ENCODE data around the gene MCOLN3. TPM values are rescaled to one million over a fixed set of nuclear protein-coding genes. Genes with fewer than 3 reads are reported as not detected.

MCOLN3 gene
- total and polyA plus RNA-seq, 3 experiments from 2014 or later, result 0.29 to 0.50 (median 0.47) TPM

DNA sequence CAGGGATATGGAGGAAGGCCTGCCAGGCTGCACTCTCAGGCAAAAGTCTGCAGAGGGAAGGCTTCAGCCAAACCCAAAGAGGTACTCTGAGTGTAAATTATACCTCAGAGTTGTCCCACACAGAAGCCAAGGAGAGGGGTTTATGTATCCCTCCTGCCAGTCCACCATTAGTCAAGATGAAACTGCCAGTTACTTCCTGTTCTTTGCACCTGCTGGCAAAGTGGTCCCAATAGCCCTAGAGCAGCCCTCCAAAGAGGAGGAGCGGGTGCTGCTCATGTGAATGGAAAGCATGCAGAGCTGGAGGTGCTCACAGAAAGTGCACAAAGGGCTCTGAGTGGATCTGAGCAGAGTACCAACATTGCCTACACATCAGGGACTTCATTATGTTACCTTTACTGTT lies 37.1 kb upstream of the MCOLN3 start:
- ChIA-PET CTCF (no interaction called here), POLR2A (no interaction called here)
- no peak overlapping the region for H3K27ac Mint-ChIP-seq
- no peaks in the 10 kb centered on the region for H3K9me3 Mint-ChIP-seq
- no peaks in the 10 kb centered on the region for H3K27me3 ChIP-seq (ENCODE audit: insufficient read depth, low read length, poor library complexity, severe bottlenecking)
- no peak overlapping the region for H3K27ac ChIP-seq (ENCODE audit: low read depth, low read length)
- H3K9me3 ChIP-seq (ENCODE audit: low read length), result no peaks in the 10 kb centered on the region
- peaks cover 0 to 4% (median 0%) of the 10 kb centered on the region in 3 donors for H3K4me1 Mint-ChIP-seq
- peaks cover 2 to 4% (median 3%) of the 10 kb centered on the region in 3 donors for H3K36me3 Mint-ChIP-seq
- no peak overlapping the region for H3K4me3 Mint-ChIP-seq
- H3K27me3 Mint-ChIP-seq, result peaks cover 0 to 6% of the 10 kb centered on the region in 2 donors
- H3K4me3 ChIP-seq (ENCODE audit: low read length), result no peak overlapping the region
- no peaks in the 10 kb centered on the region for H3K36me3 ChIP-seq (ENCODE audit: insufficient read depth, low read length)
- H3K4me1 ChIP-seq (ENCODE audit: insufficient read depth, low read length), result no peaks in the 10 kb centered on the region
- no peak for DNase-seq

- H3K27ac ChIP-seq (ENCODE audit: low read depth, low read length), result no peak overlapping the region
- H3K4me1 ChIP-seq (ENCODE audit: insufficient read depth, low read length), result no peaks in the 10 kb centered on the region
- POLR2A ChIA-PET, result no interaction called here
- no peaks in the 10 kb centered on the region for H3K36me3 ChIP-seq (ENCODE audit: insufficient read depth, low read length)
- H3K9me3 ChIP-seq (ENCODE audit: low read length), result no peaks in the 10 kb centered on the region
- Mint-ChIP-seq H3K36me3 (peaks cover 4 to 7% (median 6%) of the 10 kb centered on the region in 3 donors), H3K4me3 (no peak overlapping the region), H3K9me3 (peaks cover 0 to 6% (median 4%) of the 10 kb centered on the region in 5 donors), H3K4me1 (peaks cover 0 to 6% (median 0%) of the 10 kb centered on the region in 3 donors), H3K27ac (no peak overlapping the region), H3K27me3 (peaks cover 0 to 8% of the 10 kb centered on the region in 2 donors)
- CTCF ChIA-PET, result no interaction called here
- DNase-seq, result no peak
- no peak overlapping the region for H3K4me3 ChIP-seq (ENCODE audit: low read length)
- no peaks in the 10 kb centered on the region for H3K27me3 ChIP-seq (ENCODE audit: insufficient read depth, low read length, poor library complexity, severe bottlenecking)
Observed at GRCh38 chr1:85078903-85079302, 30.6 kb upstream of the MCOLN3 start.

GRCh38 chr1:85074365-85074964 lies 26.2 kb upstream of the MCOLN3 start:
- Mint-ChIP-seq H3K36me3 (peaks cover 0 to 4% (median 3%) of the 10 kb centered on the region in 3 donors), H3K27me3 (peaks cover 2 to 3% of the 10 kb centered on the region in 2 donors), H3K4me3 (no peak overlapping the region), H3K4me1 (peaks cover 0 to 6% (median 0%) of the 10 kb centered on the region in 3 donors), H3K27ac (no peak overlapping the region), H3K9me3 (peaks cover 0 to 10% (median 4%) of the 10 kb centered on the region in 5 donors)
- no peak for DNase-seq
- H3K9me3 ChIP-seq (ENCODE audit: low read length), result no peaks in the 10 kb centered on the region
- H3K36me3 ChIP-seq (ENCODE audit: insufficient read depth, low read length), result no peaks in the 10 kb centered on the region
- ChIA-PET CTCF (no interaction called here), POLR2A (no interaction called here)
- no peaks in the 10 kb centered on the region for H3K4me1 ChIP-seq (ENCODE audit: insufficient read depth, low read length)
- H3K27me3 ChIP-seq (ENCODE audit: insufficient read depth, low read length, poor library complexity, severe bottlenecking), result no peaks in the 10 kb centered on the region
- H3K4me3 ChIP-seq (ENCODE audit: low read length), result no peak overlapping the region
- H3K27ac ChIP-seq (ENCODE audit: low read depth, low read length), result no peak overlapping the region

- H3K9me3 ChIP-seq (ENCODE audit: low read length), result no peaks in the 10 kb centered on the region
- Mint-ChIP-seq H3K4me1 (peaks cover 0 to 6% (median 0%) of the 10 kb centered on the region in 3 donors), H3K27ac (no peak overlapping the region), H3K36me3 (peaks cover 0 to 4% (median 0%) of the 10 kb centered on the region in 3 donors), H3K27me3 (peaks cover 11 to 13% of the 10 kb centered on the region in 2 donors), H3K4me3 (no peak overlapping the region), H3K9me3 (peaks cover 0 to 10% (median 4%) of the 10 kb centered on the region in 5 donors)
- no peak overlapping the region for H3K27ac ChIP-seq (ENCODE audit: low read depth, low read length)
- ChIA-PET CTCF (no interaction called here), POLR2A (no interaction called here)
- H3K36me3 ChIP-seq (ENCODE audit: insufficient read depth, low read length), result no peaks in the 10 kb centered on the region
- H3K4me1 ChIP-seq (ENCODE audit: insufficient read depth, low read length), result no peaks in the 10 kb centered on the region
- H3K27me3 ChIP-seq (ENCODE audit: insufficient read depth, low read length, poor library complexity, severe bottlenecking), result no peaks in the 10 kb centered on the region
- no peak overlapping the region for H3K4me3 ChIP-seq (ENCODE audit: low read length)
- DNase-seq, result no peak
Observed at GRCh38 chr1:85070972-85071492, 22.7 kb upstream of the MCOLN3 start.

DNA sequence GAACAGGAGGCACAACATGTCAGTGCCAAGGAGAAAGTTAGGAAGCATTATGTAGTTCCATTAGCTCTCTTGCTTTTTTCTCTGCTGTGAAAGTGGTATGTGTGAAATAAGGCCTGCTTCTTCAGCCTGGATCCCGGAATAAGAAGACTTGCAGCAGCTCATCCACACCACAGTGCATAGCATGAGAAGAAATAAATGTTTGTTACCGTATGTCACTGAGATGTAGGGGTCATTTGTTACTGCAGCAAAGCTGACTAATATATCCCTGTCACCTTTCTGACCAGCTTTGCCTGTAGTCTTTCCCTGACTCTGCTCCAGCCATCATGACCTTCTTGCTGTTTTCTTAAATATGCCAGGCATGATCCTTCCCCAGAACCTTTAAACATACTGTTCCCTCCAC lies 20.5 kb upstream of the MCOLN3 start:
- Histone ChIP-seq H3K9me3 (ENCODE audit: low read length) (no peaks in the 10 kb centered on the region), H3K27me3 (ENCODE audit: insufficient read depth, low read length, poor library complexity, severe bottlenecking) (no peaks in the 10 kb centered on the region), H3K27ac (ENCODE audit: low read depth, low read length) (no peak overlapping the region), H3K36me3 (ENCODE audit: insufficient read depth, low read length) (no peaks in the 10 kb centered on the region), H3K4me3 (ENCODE audit: low read length) (no peak overlapping the region), H3K4me1 (ENCODE audit: insufficient read depth, low read length) (no peaks in the 10 kb centered on the region)
- CTCF ChIA-PET, result no interaction called here
- Mint-ChIP-seq H3K27me3 (peaks cover 11 to 12% of the 10 kb centered on the region in 2 donors), H3K9me3 (peaks cover 0 to 3% (median 0%) of the 10 kb centered on the region in 5 donors), H3K36me3 (no peaks in the 10 kb centered on the region), H3K4me3 (no peak overlapping the region), H3K4me1 (no peaks in the 10 kb centered on the region), H3K27ac (no peak overlapping the region)
- POLR2A ChIA-PET, result no interaction called here
- no peak for DNase-seq

DNA sequence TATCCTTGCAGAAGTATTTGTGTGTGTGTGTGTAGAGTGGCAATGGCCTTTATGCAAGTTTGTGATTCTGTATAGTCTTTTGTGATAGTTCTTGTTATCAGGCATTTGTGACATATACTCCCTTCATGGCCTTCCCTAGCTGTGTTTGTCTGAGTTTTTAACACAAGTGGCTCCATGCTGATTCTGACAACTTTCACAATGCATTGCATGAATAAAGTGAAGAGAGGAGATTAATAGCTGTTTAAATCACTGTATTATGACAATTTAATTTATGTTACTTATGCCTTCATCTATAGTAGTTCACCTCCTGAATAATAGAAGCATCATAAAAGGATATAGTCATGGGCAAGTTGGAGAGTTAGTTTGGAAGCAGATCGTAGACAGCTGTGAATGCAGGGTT lies 17.2 kb upstream of the MCOLN3 start:
- no peak for DNase-seq
- Mint-ChIP-seq H3K4me1 (peaks cover 13 to 15% (median 14%) of the 10 kb centered on the region in 3 donors), H3K27ac (no peak overlapping the region), H3K9me3 (no peaks in the 10 kb centered on the region), H3K27me3 (peaks cover 13 to 18% of the 10 kb centered on the region in 2 donors), H3K4me3 (no peak overlapping the region), H3K36me3 (peaks cover 0 to under 1% (median 0%) of the 10 kb centered on the region in 3 donors)
- Histone ChIP-seq H3K4me3 (ENCODE audit: low read length) (no peak overlapping the region), H3K27ac (ENCODE audit: low read depth, low read length) (no peak overlapping the region), H3K36me3 (ENCODE audit: insufficient read depth, low read length) (no peaks in the 10 kb centered on the region), H3K4me1 (ENCODE audit: insufficient read depth, low read length) (peaks cover 11% of the 10 kb centered on the region), H3K27me3 (ENCODE audit: insufficient read depth, low read length, poor library complexity, severe bottlenecking) (no peaks in the 10 kb centered on the region), H3K9me3 (ENCODE audit: low read length) (no peaks in the 10 kb centered on the region)
- CTCF ChIA-PET, result interaction anchor here (0.9 to 2.7 kb wide), 2 partner anchors 17 to 121 kb away, joined by 3 to 9 read pairs; partner anchors contain the start of gene MCOLN3
- POLR2A ChIA-PET, result no interaction called here

GRCh38 chr1:85062425-85063026 lies 14.2 kb upstream of the MCOLN3 start:
- Mint-ChIP-seq H3K4me1 (peaks cover 13 to 15% (median 14%) of the 10 kb centered on the region in 3 donors), H3K36me3 (peaks cover 0 to 1% (median 0%) of the 10 kb centered on the region in 3 donors), H3K27ac (peak overlapping the region in 7 of 8 donors; percentile 8 to 89 (median 35)), H3K9me3 (no peaks in the 10 kb centered on the region), H3K4me3 (peak overlapping the region; percentile 54 to 90 (median 84)), H3K27me3 (peaks cover 5 to 16% of the 10 kb centered on the region in 2 donors)
- Histone ChIP-seq H3K4me3 (ENCODE audit: low read length) (peak overlapping the region; percentile 64), H3K9me3 (ENCODE audit: low read length) (no peaks in the 10 kb centered on the region), H3K27ac (ENCODE audit: low read depth, low read length) (peak overlapping the region; percentile 27), H3K27me3 (ENCODE audit: insufficient read depth, low read length, poor library complexity, severe bottlenecking) (no peaks in the 10 kb centered on the region), H3K36me3 (ENCODE audit: insufficient read depth, low read length) (no peaks in the 10 kb centered on the region), H3K4me1 (ENCODE audit: insufficient read depth, low read length) (peaks cover 11% of the 10 kb centered on the region)
- POLR2A ChIA-PET, result interaction anchor here (0.8 to 1.1 kb wide), 2 partner anchors 13 to 118 kb away, joined by 4 to 5 read pairs; no protein-coding TSS in a partner anchor
- DNase-seq, result no peak
- CTCF ChIA-PET, result interaction anchor here (1.5 to 1.6 kb wide), 3 partner anchors 46 to 192 kb away, joined by 3 to 7 read pairs (median 5); no protein-coding TSS in a partner anchor
